Body of pancreas (tissue), 4 donors: ENCODE measurements around the gene CIROP.

Experiments
- CTCF ChIP-seq, 7 experiments: fragments of 450-650 bp in 4 of 7; fragments of 200-600 bp in 3 of 7; sonication (generic) in 3 of 7; IDR thresholded peaks; one replicate each; pipeline ENCODE4 v1.5.1; 2016 to 2019; ENCODE audit warnings: antibody characterized with exemption in 7 of 7
- POLR2A ChIP-seq, 3 donors: fragments of 450-650 bp; IDR thresholded peaks; one replicate each; pipeline ENCODE4 v1.6.1; 2016; ENCODE audit warnings: antibody characterized with exemption in 3 of 3, mild to moderate bottlenecking in 2 of 3

- TF ChIP-seq CTCF (IDR thresholded peaks at IDR 0.05) (no peak), POLR2A (IDR thresholded peaks at IDR 0.05) (no peak)
Measured at GRCh38 chr14:23066855-23067744, 37.7 kb downstream of the CIROP start.
